ENCODE measurements around the gene TMEM43.
"Not testable (repeated sequence)": the region's sequence is repeated elsewhere in the genome, so short reads cannot be mapped to it uniquely, and the experiment has no call there.

The TMEM43 gene, protein sequence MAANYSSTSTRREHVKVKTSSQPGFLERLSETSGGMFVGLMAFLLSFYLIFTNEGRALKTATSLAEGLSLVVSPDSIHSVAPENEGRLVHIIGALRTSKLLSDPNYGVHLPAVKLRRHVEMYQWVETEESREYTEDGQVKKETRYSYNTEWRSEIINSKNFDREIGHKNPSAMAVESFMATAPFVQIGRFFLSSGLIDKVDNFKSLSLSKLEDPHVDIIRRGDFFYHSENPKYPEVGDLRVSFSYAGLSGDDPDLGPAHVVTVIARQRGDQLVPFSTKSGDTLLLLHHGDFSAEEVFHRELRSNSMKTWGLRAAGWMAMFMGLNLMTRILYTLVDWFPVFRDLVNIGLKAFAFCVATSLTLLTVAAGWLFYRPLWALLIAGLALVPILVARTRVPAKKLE

DNA sequence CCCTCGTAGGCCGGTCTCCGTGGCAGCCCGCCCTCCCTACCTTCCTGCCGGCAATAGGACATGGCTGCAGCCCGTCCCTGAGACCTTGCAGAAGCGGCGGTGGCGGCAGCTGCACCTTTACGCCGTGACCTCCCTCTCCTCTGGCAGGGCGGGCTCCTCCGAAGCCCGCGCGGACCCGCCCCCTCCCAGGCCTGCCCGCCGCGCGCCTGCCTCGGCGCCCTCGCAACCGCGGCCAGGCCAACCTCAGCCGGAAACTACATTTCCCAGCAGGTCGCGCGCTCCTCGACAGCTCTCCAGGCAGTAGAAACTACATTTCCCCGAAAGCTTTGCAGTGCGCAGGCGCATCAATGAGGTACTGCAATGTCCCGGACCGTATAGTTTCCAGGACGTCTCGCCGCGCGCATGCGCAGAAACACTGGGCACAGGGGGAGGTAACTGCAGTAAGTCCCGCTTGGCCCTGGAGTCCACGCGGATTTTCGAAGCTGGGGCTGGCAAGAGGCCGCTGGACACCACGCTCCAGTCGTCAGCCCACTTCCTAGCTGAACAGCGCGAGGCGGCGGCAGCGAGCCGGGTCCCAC is at the start of gene TMEM43, which contains the start of gene CHCHD4:
Gene TMEM43, plus strand, starts transcription at position 438 of the 578 bp plus-strand sequence. CDS start 142 bp downstream, outside the sequence.
Gene CHCHD4, minus strand, starts transcription at position 256 of the 578 bp plus-strand sequence. Its CDS starts 194 bp downstream, at position 62.
- DNase-seq, result peak; percentile 95

DNA sequence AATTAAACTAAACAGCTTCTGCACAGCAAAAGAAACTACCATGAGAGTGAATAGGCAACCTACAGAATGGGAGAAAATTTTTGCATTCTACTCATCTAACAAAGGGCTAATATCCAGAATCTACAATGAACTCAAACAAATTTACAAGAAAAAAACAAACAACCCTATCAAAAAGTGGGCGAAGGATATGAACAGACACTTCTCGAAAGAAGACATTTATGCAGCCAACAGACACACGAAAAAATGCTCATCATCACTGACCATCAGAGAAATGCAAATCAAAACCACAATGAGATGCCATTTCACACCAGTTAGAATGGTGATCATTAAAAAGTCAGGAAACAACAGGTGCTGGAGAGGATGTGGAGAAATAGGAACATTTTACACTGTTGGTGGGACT is 49.6 kb upstream of the TMEM43 start:
- not testable (repeated sequence) for DNase-seq

DNA sequence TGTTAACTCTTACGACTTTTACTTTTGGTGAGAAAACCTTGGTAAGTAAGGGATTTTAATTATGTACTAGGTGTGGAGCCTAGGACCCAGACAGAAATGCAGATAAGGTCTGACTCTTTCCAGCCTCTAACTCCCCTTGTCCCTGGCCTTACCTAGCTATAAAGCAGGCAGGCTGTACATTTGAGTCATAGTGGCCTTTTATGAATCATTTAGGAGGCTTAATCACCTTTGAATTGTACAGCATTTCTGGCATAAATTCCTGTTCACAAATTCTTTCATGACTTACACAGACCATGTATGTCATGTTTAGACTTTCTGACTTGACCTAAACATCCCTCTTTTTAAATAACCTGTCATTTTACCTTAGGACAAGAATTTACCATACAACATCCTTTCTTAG is 47.5 kb upstream of the TMEM43 start:
- no peak for DNase-seq

DNA sequence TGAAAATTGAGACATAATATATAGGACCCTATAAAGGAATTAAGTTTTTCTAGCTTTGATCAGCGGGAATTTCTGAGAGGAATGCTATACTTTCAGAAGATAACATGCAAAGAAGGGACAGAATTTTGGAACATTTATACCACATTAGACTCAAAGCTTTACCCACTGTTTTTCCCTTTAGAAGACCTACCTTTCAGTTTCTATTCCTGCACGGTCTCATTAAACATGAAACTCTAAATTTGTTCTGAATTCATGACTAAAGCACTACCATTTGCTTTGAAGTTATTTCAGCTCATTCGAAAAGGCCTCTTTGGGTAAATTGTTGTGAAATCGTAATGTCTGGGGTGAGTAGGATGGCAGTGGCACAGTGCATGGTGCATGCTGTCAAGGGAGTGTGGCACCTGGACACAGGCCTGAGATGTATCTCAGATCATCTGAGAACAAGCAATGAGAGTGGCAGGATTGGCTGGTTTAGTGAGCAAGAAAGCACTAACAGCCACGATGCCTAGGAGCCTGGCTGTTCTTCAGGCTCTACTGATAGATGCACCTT is 42.7 kb upstream of the TMEM43 start:
- DNase-seq, result no peak

DNA sequence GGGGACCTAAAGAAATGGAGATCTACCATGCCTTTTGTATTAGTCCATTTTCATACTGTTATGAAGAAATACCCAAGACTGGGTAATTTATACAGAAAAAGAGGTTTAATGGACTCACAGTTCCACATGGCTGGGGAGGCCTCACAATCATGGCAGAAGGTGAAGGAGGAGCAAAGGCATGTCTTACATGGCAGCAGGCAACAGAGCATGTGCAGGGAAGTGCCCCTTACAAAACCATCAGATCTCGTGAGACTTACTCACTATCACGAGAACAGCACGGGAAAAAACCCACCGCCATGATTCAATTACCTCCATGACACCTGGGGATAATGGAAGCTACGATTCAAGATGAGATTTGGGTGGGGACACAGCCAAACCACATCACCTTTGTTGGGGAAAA is 37.4 kb upstream of the TMEM43 start:
- not testable (repeated sequence) for DNase-seq

DNA sequence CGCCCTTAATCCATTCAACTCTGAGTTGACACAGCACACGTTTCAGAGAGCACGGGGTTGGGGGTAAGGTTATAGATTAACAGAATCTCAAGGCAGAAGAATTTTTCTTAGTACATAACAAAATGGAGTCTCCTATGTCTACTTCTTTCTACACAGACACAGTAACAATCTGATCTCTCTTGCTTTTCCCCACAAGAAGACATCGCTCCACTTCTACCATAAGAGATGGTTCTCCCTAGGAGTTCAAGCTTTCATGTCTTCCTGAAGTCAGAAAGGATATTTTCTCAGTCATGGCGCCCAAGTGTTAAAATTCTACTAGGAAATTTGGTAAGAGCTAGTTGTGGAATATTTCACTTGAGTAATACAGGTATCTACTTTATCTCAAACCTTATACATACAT is 32.9 kb upstream of the TMEM43 start:
- DNase-seq, result not testable (repeated sequence)

DNA sequence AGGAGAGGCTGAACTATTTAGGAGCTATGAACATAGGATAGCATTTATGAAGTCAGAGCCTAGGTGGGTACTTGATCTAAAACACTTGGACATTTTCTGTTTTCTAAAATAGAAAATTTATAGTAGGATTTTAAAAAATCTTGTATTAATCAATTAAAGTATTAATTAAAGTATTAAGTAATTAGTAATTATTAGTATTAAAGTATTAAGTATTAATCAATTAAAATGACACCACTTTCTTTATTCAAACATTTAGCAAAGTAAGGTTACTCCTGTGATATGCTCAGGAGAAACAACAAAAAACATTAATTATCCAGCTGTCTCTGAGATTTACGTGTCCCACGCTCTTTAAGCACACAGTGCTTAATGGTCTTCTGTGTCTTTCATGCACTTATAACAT is 32.4 kb upstream of the TMEM43 start:
- no peak for DNase-seq

DNA sequence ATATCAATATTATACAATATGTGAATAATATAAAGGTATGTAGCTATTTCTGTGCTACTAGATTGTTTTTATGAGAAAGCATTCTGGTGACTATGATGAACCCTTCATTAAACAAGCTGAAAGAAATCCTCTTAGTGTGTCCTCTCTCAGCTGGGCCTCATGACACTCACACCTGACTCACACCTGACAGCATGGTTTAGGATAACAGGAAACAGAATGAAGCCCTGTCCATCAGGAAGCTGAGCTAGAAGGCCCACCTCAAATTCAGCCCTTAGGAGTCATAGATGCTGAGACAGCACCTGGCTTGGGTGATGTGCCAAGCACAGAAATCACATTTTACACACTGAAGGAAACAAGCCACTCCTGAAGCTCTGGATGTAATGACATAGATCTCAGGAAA is 31.0 kb upstream of the TMEM43 start:
- no peak for DNase-seq

DNA sequence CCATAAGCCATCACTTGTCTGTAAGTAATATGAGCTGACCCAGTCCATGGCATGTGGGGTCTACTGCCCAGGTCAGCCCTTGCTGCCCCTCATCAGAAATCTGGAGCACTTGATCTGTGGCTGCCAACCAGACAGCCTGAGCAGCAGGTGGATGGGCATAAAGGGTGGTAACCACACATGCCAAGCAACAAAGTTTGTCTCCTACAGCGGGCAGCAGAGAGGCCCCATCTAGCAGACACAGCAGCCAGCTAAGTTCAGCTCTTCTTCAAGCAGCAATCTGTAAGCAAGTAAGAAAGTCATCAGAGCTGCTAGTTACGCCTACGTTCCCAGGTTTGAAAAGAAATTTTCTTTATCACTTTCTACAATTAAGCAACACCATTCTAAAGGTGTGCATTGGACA is 28.1 kb upstream of the TMEM43 start:
- DNase-seq, result no peak

DNA sequence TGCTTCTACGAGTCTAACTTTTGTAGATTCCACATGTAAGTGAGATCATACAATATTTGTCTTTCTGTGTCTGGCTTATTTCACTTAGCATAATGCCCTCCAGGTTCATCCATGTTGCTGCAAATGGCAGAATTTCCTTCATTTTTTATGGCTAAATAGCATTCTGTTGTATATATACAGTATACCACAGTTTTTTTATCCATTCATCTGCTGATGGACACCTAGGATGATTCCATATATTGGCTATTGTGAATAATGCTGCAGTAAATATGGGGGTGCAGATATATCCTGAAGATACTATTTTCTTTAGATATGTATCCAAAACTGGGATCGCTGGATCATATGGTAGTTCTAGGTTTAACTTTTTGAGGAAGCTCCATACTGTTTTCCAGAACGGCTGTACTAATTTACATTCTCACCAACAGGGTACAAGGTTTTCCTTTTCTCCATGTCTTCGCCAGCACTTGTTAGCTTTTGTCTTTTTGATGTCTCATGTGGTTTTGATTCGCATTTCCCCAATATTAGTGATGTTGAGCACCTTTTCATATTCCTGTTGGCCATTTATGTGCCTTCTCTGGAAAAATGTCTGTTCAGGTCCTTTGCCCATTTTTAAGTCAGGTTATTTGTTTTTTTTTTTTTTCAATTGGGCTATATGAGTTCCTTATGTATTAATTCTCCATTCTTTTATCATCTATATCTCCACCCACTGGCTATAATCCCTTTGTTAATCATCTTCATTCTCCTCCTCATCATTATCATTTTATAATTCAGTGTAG is 27.0 kb upstream of the TMEM43 start:
- DNase-seq, result no peak

DNA sequence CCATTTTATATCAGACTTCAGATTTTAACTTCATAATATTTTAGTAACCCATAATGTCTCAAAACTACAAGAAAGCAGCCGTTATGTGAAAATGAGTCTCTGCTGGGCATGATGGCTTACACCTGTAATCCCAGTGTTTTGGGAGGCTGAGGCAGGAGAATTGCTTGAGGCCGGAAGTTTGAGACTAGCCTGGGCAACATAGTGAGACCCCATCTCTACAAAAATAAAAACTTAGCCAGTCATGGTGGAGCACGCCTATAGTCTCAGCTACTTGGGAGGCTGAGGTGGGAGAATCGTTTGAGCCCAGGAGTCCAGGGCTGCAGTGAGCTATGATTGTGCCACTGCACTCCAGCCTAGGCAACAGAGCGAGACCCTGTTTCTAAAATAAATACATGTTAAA is 15.0 kb upstream of the TMEM43 start:
- DNase-seq, result not testable (repeated sequence)

DNA sequence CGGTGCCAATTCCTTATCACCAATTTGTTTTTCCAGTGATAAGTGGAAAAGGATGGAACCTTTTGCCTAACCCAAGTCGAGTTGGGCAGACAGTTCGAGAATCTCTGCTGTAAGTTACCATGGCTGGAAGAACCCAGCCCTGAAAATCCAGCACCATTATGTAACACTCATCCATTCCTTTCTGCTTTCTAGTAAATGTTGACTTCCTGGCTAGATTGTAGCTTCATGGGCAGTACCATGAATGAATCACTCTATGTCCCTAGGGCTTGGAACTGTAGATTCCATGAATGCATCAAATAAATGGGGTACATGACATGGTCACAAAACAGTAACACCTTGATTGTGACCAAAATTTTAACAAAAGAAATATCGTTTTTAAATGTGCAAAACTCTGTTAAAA is 14.2 kb upstream of the TMEM43 start:
- no peak for DNase-seq

DNA sequence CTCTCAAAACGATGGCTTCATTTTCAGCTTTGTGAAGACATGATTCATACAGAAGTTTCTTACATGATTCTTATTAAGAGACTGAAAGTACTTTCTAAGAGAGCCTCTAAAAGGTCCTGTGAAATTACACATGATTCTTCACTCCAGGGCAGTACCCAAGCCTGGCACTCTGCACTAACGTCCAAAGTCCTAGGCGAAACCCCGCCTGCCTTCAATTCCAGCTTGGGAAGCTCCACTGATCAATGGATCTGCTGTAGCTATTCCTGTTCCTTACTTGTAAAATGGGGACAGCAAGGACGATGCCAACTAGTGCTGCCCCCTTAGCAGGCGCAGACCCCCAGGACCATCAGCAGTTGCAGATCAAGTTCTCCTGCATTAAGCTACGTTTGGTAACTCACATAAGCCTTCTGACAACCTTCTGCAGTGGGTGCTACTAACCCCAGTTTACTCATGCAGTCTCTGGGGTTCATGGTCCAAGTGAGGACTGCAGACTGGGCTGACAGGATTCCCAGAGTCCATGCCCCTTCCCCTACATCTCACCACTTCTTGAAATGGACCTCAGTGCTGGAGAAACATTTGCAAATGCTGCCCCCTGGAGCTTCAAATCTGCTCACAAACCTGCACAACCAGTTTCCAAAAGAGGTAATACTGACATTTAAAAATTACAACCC is 10.8 kb upstream of the TMEM43 start:
- DNase-seq, result no peak

DNA sequence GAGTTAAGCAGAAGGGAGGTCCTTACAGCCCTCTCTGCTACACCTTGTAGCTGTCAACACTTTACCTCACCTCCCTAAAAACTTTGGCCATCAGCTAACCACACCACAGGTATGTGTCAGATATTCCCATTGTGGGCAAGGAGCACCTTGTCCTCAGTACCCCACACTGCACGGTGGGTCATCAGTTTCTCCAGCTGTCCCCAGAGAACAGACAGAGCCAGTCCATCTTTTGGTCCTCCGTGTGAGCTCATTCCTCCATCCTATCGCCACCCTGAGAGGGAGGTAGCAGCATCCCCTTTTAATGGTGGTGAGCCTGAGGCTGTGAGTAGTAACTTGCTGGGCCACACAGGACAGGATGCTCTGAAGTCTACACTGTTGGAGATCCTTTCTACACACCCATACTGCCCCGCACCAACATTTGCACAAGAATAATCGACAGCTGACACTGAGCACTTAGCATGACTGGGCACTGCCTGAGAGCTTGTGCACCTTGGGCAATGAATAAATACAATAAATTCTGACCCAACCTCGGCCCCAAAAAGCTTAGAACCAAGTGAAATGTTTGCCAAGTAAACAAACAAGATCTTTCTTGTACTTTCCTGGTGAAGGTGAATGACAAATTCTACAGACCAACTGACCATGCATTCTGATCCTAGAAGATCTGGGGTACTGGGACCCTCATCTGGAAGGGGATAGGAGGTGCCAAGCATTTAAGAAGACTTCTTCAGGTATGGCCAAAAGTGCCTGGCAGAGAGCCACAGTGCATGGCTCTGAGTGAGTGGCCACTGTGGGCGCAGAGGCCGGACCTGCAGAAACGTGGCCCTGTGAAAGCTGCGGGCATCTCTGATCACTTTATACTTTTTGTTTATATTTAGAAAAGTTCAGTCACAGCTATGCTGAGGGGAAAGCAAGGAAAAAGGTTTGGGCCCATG is 7.1 kb upstream of the TMEM43 start:
- no peak for DNase-seq

DNA sequence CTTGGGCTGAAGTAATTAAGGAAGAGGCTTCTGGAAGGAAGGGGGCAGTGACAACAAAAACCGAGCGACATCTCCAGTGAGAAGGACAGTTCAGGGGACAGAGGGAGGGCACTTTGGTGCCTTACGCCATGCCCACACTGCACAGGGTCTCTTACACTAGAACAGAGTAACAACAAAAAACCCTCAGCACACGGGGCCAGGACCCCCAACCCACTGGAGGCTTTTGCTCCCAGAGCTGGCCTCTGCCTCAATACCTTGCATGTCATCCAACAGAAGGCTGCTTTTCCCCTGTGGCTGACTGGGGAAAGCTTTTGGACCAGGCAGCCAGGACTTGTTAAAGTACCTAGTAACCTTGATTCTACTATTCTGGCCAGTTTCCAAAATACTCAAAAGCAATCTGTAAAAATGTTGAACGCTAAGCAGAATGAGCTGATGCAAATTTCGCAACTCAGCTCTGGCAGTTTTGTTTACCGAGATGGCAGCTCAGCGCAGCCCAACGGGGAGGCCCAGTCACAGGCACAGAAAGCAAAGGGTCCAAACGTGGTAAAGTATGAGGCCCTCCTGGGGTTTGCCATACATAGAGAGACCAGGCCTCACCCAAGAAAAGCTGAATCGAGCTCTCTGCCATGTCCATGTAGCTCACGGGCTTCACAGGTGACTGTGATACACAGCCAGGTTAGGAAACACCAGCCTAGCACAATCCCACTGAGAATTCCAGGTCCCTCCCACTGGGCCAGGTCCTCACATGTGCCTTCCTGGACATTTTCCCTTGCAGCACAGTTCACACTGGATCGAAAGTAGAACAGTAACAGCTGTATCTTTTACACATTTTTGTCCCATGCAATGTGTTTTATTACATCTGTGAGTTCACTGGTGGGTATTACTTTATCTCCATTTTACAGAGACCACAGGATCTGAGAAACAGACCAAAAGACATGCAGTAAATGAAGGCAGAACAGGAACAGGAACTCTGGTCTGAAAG is 6.2 kb upstream of the TMEM43 start:
- peak; percentile 36 for DNase-seq

DNA sequence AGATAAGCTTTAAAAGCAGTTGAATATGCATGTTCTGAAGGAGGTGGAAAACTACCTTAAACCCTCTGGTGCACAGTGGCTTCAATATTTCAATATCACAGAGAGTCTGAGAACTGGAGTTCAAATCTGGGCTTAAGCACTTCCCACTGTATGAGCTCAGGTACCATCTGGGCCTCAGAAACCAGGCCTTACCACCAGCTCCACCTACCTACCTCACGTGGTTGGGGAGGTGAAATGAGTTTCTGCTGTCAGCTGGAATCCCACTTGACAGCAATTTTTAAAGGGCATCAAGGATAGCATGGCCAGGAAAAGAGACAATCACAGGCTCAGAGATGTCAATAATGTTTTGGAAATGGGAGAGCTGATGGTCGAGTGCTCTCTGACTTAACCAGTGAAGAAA is 5.2 kb upstream of the TMEM43 start:
- DNase-seq, result no peak

DNA sequence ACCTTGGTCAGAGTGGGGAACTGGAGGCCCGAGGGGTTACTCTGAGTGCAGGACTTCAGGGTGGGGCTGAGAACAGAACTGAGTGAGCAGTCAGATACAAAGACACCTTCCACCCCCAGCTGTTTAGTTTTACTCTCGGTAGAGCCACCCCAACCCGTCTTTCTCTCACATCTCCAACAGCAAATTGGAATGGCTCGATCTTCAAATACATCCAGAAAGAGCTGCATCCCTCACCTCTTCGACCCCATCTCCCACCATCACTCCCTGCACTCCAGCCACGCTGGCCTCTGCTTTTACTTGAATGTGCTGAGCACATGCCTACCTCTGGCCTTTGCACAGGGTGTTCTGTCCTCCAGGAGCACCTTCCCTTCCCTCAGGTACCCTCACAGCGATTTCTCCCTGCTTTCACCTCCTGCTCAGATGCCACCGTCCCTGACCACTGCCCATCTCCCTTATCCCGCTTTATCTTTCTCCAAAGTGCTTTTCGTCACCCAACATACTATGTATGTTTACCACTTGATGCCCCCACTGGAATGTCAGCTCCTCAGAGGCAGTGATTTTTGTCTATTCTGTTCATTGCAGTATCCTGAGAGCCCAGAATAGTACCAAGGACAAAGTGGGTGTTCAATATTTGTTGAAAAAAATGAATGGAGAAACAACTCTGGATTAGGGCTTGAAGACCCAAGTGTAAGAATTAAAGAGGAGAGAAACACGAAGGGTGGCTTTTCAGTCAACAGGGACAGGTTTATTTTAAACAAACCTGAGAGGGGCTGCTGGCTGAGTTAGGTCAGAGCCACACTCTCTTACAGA is 4.5 kb upstream of the TMEM43 start:
- DNase-seq, result no peak

DNA sequence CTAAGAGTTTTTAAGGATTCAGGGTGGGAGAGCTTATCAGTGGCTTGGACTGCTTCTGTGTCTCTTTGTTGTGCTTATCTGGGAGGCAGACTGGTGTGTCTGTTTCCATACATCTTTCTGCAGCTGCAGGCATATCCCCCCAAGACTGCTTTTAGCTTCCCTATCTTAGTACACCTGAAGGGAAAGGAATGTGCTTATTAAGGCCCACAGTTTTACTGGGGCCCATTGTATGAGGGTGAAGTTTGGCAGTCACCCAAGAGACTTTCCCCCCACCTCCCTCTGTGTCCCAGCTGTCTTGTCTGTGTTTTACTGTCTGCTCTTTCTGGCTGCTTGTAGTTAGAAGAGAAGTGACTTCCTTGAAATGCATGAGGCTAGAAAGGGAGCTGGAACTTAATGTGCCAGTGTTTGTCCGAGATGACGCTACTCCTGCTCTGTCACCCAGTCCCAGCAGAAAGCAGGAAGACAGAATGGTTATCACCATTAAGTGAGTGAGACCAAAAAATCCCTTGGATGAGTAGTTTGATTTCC is 3.9 kb upstream of the TMEM43 start:
- not testable (repeated sequence) for DNase-seq

DNA sequence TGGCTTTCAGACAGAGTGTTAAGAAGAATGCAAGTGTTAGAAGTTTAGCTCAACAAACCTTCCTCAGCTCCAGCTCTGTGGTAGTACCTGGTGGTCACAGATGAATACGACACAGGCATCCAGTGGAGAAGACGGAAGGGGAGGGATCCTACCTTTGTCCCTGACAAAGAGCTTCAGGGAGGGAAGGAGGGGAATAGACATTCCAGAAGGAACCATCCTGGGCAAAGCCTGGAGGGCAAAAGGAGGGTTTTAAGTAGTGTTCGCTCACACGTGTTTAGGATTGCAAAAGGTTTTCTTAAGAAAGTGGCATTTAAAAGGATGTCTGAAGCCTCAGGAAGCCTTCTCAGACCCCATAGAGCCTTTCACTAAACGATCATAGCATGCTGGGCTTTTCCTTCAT is 3.0 kb upstream of the TMEM43 start:
- DNase-seq, result no peak
